KMS-11 (cell line): ENCODE data around the gene UBALD2.

Source experiments
- H2AFZ ChIP-seq: fragments of 200-600 bp; sonication (generic); 2 replicates; pipeline ENCODE4 v1.6.1; 2016; ENCODE audit warnings: antibody characterized with exemption, mixed run types, low read depth
- H3K27ac ChIP-seq: fragments of 200-600 bp; sonication (generic); 2 replicates; pipeline ENCODE4 v1.6.1; 2016; ENCODE audit warnings: mild to moderate bottlenecking, mixed run types
- H3K27me3 ChIP-seq: fragments of 200-600 bp; sonication (generic); 2 replicates; pipeline ENCODE4 v1.6.1; 2017; ENCODE audit warnings: mild to moderate bottlenecking, low read depth, mixed run types, moderate library complexity; ENCODE audit not compliant: insufficient read depth
- H3K36me3 ChIP-seq: fragments of 200-600 bp; sonication (generic); 2 replicates; pipeline ENCODE4 v1.6.1; 2017; ENCODE audit warnings: mild to moderate bottlenecking, mixed run types; ENCODE audit not compliant: insufficient read depth
- H3K4me1 ChIP-seq: fragments of 200-600 bp; sonication (generic); 2 replicates; pipeline ENCODE4 v1.6.1; 2016; ENCODE audit warnings: mild to moderate bottlenecking, low read depth, mixed run types; ENCODE audit not compliant: poor library complexity, severe bottlenecking
- H3K4me2 ChIP-seq: fragments of 200-600 bp; sonication (generic); 2 replicates; pipeline ENCODE4 v1.7.0; 2016; ENCODE audit warnings: mild to moderate bottlenecking, mixed run types
- H3K4me3 ChIP-seq: fragments of 200-600 bp; sonication (generic); IDR thresholded peaks from 2 replicates; pipeline ENCODE4 v1.6.1; 2017; ENCODE audit warnings: low read depth, low read length, mixed read lengths; ENCODE audit not compliant: insufficient read depth
- H3K79me2 ChIP-seq: fragments of 200-600 bp; sonication (generic); 2 replicates; pipeline ENCODE4 v1.6.1; 2016; ENCODE audit warnings: low read depth, mixed run types; ENCODE audit not compliant: insufficient read depth
- H3K9ac ChIP-seq: fragments of 200-600 bp; sonication (generic); 2 replicates; pipeline ENCODE4 v1.6.1; 2016; ENCODE audit warnings: mild to moderate bottlenecking, mixed run types
- H4K20me1 ChIP-seq: fragments of 200-600 bp; sonication (generic); 2 replicates; pipeline ENCODE4 v1.6.1; 2016; ENCODE audit warnings: mild to moderate bottlenecking, mixed run types; ENCODE audit not compliant: insufficient read depth
- CTCF ChIP-seq: fragments of 200-600 bp; sonication (generic); conservative IDR thresholded peaks from 2 replicates; pipeline ENCODE4 v1.6.1; 2017; ENCODE audit warnings: low read depth, mild to moderate bottlenecking, antibody characterized with exemption, low read length, moderate library complexity, mixed read lengths

UBALD2 gene

GRCh38 chr17:76280650-76281049 is 15.5 kb downstream of the UBALD2 start:
- Histone ChIP-seq H2AFZ (no peak overlapping the region), H4K20me1 (no peaks in the 10 kb centered on the region), H3K9ac (no peak overlapping the region), H3K27ac (no peak overlapping the region), H3K4me2 (no peak overlapping the region), H3K79me2 (no peaks in the 10 kb centered on the region), H3K4me1 (peaks cover 4% of the 10 kb centered on the region), H3K36me3 (no peaks in the 10 kb centered on the region), H3K4me3 (no peak overlapping the region), H3K27me3 (no peaks in the 10 kb centered on the region)
- no peak for TF ChIP-seq CTCF

GRCh38 chr17:76281573-76282371 is 16.6 kb downstream of the UBALD2 start:
- Histone ChIP-seq H3K9ac (no peak overlapping the region), H4K20me1 (no peaks in the 10 kb centered on the region), H3K4me3 (no peak overlapping the region), H3K4me2 (no peak overlapping the region), H3K4me1 (peaks cover 4% of the 10 kb centered on the region), H3K27ac (no peak overlapping the region), H3K79me2 (no peaks in the 10 kb centered on the region), H2AFZ (no peak overlapping the region), H3K36me3 (no peaks in the 10 kb centered on the region), H3K27me3 (no peaks in the 10 kb centered on the region)
- no peak for TF ChIP-seq CTCF

- Histone ChIP-seq H3K27me3 (no peaks in the 10 kb centered on the region), H3K36me3 (no peaks in the 10 kb centered on the region), H3K27ac (no peak overlapping the region), H3K4me3 (no peak overlapping the region), H4K20me1 (no peaks in the 10 kb centered on the region), H3K4me2 (no peak overlapping the region), H2AFZ (no peak overlapping the region), H3K79me2 (no peaks in the 10 kb centered on the region), H3K4me1 (no peaks in the 10 kb centered on the region), H3K9ac (no peak overlapping the region)
- no peak for TF ChIP-seq CTCF
Measured at GRCh38 chr17:76292567-76292966, 27.4 kb downstream of the UBALD2 start.

GRCh38 chr17:76293106-76293505 is 28.0 kb downstream of the UBALD2 start:
- no peak overlapping the region for H2AFZ ChIP-seq
- no peak overlapping the region for H3K4me2 ChIP-seq
- H3K27ac ChIP-seq, result no peak overlapping the region
- no peaks in the 10 kb centered on the region for H3K4me1 ChIP-seq
- H3K27me3 ChIP-seq, result no peaks in the 10 kb centered on the region
- no peak overlapping the region for H3K9ac ChIP-seq
- no peak overlapping the region for H3K4me3 ChIP-seq
- H3K79me2 ChIP-seq, result no peaks in the 10 kb centered on the region
- no peaks in the 10 kb centered on the region for H4K20me1 ChIP-seq
- H3K36me3 ChIP-seq, result no peaks in the 10 kb centered on the region
- no peak for TF ChIP-seq CTCF
